ENCODE results near the gene OR52B2.
"Not testable (repeated sequence)": the region's sequence is repeated elsewhere in the genome, so short reads cannot be mapped to it uniquely, and the experiment has no call there.

OR52B2 gene

GRCh38 chr11:6156628-6157359, 13.3 kb downstream of the OR52B2 start:
- in situ Hi-C loops (cut with HindIII; ENCODE audit: low sequenced_read_pairs) = no loop called here

DNA sequence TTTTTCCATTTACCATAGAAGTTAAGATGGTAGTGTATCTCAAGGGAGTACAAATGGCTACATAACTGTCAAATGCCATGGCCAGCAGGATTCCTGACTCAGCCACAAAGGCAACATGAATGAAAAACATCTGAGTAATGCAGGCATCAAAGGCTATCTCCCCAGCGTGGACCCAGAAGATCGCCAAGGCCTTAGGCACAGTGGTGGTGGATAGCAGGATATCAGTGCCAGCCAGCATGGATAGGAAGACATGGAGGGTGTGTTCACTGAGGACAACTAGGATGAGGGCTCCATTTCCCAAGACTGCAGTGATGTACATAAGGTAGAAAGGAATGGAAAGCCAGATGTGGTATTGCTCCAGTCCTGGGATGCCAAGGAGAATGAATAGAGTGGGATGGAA, 18.0 kb downstream of the OR52B2 start:
- in situ Hi-C loops (cut with HindIII; ENCODE audit: low sequenced_read_pairs) = no loop called here

GRCh38 chr11:6151117-6151516, 19.0 kb downstream of the OR52B2 start:
- in situ Hi-C loops (cut with HindIII; ENCODE audit: low sequenced_read_pairs) = no loop called here

DNA sequence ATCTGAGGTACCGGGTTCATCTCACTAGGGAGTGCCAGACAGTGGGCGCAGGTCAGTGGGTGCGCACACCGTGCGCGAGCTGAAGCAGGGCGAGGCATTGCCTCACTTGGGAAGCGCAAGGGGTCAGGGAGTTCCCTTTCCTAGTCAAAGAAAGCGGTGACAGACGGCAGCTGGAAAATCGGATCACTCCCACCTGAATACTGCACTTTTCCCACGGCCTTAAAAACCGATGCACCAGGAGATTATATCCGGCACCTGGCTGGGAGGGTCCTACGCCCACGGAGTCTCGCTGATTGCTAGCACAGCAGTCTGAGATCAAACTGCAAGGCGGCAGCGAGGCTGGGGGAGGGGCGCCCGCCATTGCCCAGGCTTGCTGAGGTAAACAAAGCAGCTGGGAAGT, 26.4 kb downstream of the OR52B2 start:
- in situ Hi-C loops (cut with HindIII; ENCODE audit: low sequenced_read_pairs) = not testable (repeated sequence)

GRCh38 chr11:6142936-6143335, 27.2 kb downstream of the OR52B2 start:
- in situ Hi-C loops (cut with HindIII; ENCODE audit: low sequenced_read_pairs) = no loop called here

DNA sequence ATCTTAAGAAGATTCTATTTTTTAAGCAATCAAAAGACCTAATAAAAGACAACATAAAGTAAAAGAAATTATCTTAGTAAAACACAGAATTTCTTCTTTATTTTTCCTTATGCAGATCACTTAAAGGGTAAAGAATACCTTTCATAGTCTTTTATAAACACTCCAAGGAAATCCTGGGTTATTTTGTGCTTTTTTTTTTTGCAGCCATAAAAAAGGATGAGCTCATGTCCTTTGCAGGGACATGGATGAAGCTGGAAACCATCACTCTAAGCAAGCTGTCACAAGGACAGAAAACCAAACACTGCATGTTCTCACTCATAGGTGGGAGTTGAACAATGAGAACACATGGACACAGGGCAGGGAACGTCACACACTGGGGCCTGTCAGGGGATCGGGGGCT, 34.2 kb downstream of the OR52B2 start:
- in situ Hi-C loops (cut with HindIII; ENCODE audit: low sequenced_read_pairs) = not testable (repeated sequence)

DNA sequence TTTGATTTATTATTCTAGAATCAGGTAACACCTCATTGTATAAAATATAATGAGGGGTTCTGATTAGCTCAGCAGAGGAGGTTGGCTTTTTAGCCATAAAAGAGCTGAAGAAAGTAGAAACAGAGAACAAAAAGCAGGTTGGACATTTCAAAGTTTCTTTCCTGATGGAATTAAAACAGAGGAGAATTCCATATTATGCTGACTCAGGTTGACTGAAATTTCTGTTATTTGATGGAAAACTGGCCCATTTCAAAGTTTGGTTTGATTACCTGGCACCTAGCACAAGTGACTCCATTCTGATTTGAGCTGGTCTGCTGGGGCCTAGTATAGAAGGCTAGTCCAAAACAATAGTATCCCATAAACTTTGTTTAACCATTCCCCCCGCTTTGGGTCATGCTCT, 37.7 kb downstream of the OR52B2 start:
- in situ Hi-C loops (cut with HindIII; ENCODE audit: low sequenced_read_pairs) = no loop called here

DNA sequence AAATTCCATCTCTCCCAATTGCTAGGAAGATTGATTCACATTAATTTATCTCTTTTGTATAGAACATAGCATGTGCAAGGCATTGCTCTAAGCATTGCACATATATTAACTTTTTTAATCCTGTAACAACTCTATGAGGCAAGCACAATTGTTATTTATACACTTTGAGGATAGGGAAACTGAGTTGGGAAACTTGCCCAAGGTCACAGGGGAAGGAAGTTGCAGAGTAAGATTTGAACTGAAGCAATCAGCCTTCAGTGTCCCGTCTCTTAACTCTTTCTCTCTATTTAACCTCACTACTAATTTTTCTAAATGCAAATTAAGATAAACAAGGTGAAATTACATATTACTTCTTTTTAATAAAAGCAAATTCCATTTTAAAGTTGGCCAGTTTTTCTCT, 40.5 kb downstream of the OR52B2 start:
- in situ Hi-C loops (cut with HindIII; ENCODE audit: low sequenced_read_pairs) = no loop called here

- in situ Hi-C loops (cut with HindIII; ENCODE audit: low sequenced_read_pairs) = no loop called here
Observed at GRCh38 chr11:6129011-6129410, 41.1 kb downstream of the OR52B2 start.

DNA sequence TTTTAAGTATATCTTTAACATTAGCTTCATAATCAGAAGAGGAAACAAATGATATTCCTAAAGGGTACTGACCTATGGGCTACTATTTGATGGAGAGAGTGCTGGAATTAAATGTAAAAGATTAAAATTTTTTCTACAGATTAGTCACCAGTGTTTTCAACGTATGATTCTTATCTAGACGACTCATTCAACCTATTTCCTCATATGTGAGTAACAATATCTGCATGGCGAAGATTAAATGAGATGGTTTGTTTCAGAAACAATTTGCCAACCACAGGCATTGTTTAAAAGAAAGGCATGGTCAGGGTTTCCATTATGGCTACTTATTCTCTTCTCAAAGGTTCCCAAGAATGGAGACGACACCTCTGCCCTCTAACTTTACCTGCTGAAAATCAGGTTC, 42.2 kb downstream of the OR52B2 start:
- in situ Hi-C loops (cut with HindIII; ENCODE audit: low sequenced_read_pairs) = no loop called here

DNA sequence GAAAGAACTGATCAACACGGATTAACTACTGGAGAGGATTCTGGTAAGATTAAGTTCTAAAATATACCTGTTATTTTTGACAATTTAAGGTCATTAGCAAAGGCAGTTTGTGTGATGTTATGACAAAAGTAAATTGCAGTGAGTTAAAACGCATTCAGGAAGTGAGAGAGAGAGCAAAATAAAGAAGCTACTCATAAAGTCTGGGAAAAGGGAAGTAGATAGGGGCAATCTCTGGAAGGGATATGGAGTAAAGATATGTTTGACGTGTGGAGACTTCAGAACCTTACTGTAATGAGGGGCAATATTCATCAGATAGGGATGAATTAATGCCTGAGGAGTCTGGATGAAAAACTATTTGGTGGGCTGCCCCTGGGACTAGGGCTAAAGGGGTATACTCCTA, 45.9 kb downstream of the OR52B2 start:
- in situ Hi-C loops (cut with HindIII; ENCODE audit: low sequenced_read_pairs) = no loop called here

All from DLD1 (cell line).